SHP77 treated with DMSO at 0.1 percent for 48 hours (cell line): ENCODE measurements around the gene CFAP77.
"Not testable (repeated sequence)": the region's sequence is repeated elsewhere in the genome, so short reads cannot be mapped to it uniquely, and the experiment has no call there.

Experiments
- DNase-seq: peaks from one replicate; lab custom pipeline; 2025; lab: John Stamatoyannopoulos, UW

CFAP77 gene

GRCh38 chr9:132409828-132410528, at the start of gene CFAP77:
CFAP77 (plus strand) TSS chr9:132410211; CDS start chr9:132410272, 61 bp downstream.
- no peak for DNase-seq

- DNase-seq: no peak
Observed at GRCh38 chr9:132364068-132364467, 45.9 kb upstream of the CFAP77 start.

- no peak for DNase-seq
Observed at GRCh38 chr9:132365986-132366385, 44.0 kb upstream of the CFAP77 start.

GRCh38 chr9:132366481-132366880, 43.5 kb upstream of the CFAP77 start:
- no peak for DNase-seq

- DNase-seq: no peak
Observed at GRCh38 chr9:132367613-132368313, 42.2 kb upstream of the CFAP77 start.

GRCh38 chr9:132369421-132369820, 40.6 kb upstream of the CFAP77 start:
- DNase-seq: no peak

- DNase-seq: no peak
Observed at GRCh38 chr9:132370592-132370991, 39.4 kb upstream of the CFAP77 start.

GRCh38 chr9:132372177-132373095, 37.6 kb upstream of the CFAP77 start:
- no peak for DNase-seq

- DNase-seq: not testable (repeated sequence)
Observed at GRCh38 chr9:132377769-132378168, 32.2 kb upstream of the CFAP77 start.

- not testable (repeated sequence) for DNase-seq
Observed at GRCh38 chr9:132378416-132378815, 31.6 kb upstream of the CFAP77 start.

GRCh38 chr9:132381966-132382541, 28.0 kb upstream of the CFAP77 start:
- DNase-seq: no peak

GRCh38 chr9:132383462-132383883, 26.5 kb upstream of the CFAP77 start:
- no peak for DNase-seq

GRCh38 chr9:132384376-132384775, 25.6 kb upstream of the CFAP77 start:
- DNase-seq: no peak

- no peak for DNase-seq
Observed at GRCh38 chr9:132387133-132387532, 22.9 kb upstream of the CFAP77 start.

- DNase-seq: no peak
Observed at GRCh38 chr9:132390966-132391365, 19.0 kb upstream of the CFAP77 start.

- DNase-seq: no peak
Observed at GRCh38 chr9:132391449-132391848, 18.6 kb upstream of the CFAP77 start.

- no peak for DNase-seq
Observed at GRCh38 chr9:132395560-132395959, 14.5 kb upstream of the CFAP77 start.

GRCh38 chr9:132401824-132402223, 8.2 kb upstream of the CFAP77 start:
- DNase-seq: no peak

- no peak for DNase-seq
Observed at GRCh38 chr9:132404228-132404881, 5.7 kb upstream of the CFAP77 start.

- DNase-seq: peak; percentile 76
Observed at GRCh38 chr9:132406554-132407122, 3.4 kb upstream of the CFAP77 start, which contains the start of gene TTF1. TTF1 (minus strand) TSS chr9:132406840; CDS start chr9:132402821, 4,019 bp downstream.

- DNase-seq: no peak
Observed at GRCh38 chr9:132407196-132407595, 2.8 kb upstream of the CFAP77 start.
